Measurements from ENCODE around the gene ZC3H18. TPM values are rescaled to one million over a fixed set of nuclear protein-coding genes. Genes with fewer than 3 reads are reported as not detected.

ZC3H18 gene
- total RNA-seq, 1 donor from 2014 or later, result 31.0 TPM

- no peak for DNase-seq (ENCODE audit: extremely low read depth, low read depth, low spot score)
Observed at GRCh38 chr16:88578446-88579313, 8.5 kb downstream of the ZC3H18 start.

- DNase-seq (ENCODE audit: extremely low read depth, low read depth, low spot score), result no peak
Observed at GRCh38 chr16:88580371-88580770, 10.2 kb downstream of the ZC3H18 start.

- no peak for DNase-seq (ENCODE audit: extremely low read depth, low read depth, low spot score)
Observed at GRCh38 chr16:88581033-88581432, 10.8 kb downstream of the ZC3H18 start.

GRCh38 chr16:88582912-88583575, 12.8 kb downstream of the ZC3H18 start:
- no peak for DNase-seq (ENCODE audit: extremely low read depth, low read depth, low spot score)

DNA sequence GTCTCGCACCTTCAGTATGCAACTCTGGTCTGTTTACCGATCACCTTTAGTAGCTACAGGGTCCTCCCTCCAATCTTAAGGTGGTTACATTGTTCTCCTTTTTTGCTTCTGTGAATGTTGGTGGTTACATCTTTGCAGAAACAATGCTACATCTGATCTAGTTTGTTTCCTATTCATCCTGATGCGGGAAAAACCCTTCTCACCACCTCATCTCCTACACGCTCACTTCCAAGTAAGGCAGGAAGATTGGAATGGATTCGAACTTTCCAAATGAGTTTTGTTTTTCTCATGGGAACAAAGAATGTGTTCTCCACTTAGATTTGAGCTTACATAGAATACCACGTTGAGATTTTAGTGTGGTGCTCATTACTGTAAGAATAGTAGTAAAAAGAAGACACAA, 14.5 kb downstream of the ZC3H18 start:
- DNase-seq (ENCODE audit: extremely low read depth, low read depth, low spot score), result no peak

- DNase-seq (ENCODE audit: extremely low read depth, low read depth, low spot score), result no peak
Observed at GRCh38 chr16:88585269-88585668, 15.1 kb downstream of the ZC3H18 start.

DNA sequence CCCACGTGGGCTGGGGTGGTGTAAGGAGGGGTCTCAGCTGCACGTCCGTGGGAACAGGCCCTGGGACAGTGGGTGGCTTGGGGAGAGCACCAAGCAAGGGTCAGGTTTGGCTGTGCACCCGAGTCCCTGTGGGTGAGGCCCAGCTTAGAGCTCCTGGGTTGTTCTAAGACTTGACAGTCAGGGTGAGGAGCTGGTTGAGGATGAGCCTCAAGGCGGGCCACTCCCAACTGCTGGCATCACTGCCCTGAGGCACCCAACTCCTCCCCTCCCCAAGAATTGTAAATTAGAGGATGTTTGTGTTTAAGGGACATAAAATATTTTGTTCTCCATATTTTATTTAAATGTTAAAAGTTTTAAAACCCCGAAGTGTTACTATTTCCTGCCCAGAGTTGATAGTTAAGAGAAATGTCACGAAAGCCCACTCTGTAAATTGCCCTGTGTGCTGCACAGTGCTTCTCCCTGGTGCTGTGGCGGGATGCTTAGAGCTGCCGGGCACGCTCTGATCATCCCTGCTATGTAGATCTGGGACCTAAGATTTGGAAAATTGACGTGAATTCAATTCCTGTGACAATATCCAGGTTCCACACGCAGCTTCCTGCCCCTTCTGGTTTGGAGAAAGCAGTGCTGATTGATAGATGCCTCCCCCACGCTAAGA, 15.9 kb downstream of the ZC3H18 start:
- no peak for DNase-seq (ENCODE audit: extremely low read depth, low read depth, low spot score)

DNA sequence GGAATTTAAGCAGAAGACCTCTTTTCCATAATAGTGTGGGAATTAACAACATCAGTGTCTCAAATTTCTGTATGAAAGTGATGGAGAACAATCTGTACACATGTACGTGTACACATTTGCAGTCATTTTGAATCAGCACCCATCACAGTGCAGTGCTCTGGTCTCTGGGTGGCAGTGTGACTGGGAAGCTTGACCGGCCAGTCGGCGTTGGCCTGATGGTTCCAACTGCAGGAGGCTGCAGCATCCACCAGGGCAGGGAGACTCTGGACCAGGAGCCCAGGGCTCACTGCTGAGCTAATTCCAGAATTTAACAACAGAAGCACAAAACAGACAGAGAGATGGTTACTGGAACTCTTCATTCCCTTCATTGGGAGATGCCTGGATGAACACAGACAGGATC, 17.9 kb downstream of the ZC3H18 start:
- DNase-seq (ENCODE audit: extremely low read depth, low read depth, low spot score), result no peak

- no peak for DNase-seq (ENCODE audit: extremely low read depth, low read depth, low spot score)
Observed at GRCh38 chr16:88588754-88589153, 18.6 kb downstream of the ZC3H18 start.

GRCh38 chr16:88589441-88589840, 19.2 kb downstream of the ZC3H18 start:
- DNase-seq (ENCODE audit: extremely low read depth, low read depth, low spot score), result no peak

DNA sequence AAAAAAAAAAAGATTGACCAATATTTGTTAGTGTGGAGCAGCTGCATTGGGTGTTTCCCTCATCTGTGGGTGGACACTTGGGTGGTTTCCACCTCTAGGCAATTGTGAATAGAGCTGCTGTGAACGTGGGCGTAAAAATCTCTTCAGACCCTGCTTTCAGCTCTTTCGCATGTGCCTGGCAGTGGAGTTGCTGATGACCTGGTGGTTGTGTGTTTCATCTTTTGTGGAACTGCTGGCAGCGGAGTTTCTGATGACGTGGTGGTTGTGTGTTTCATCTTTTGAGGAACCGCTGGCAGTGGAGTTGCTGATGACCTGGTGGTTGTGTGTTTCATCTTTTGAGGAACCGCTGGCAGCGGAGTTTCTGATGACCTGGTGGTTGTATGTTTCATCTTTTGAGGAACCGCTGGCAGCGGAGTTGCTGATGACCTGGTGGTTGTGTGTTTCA, 21.4 kb downstream of the ZC3H18 start:
- DNase-seq (ENCODE audit: extremely low read depth, low read depth, low spot score), result no peak

GRCh38 chr16:88593061-88593460, 22.9 kb downstream of the ZC3H18 start:
- DNase-seq (ENCODE audit: extremely low read depth, low read depth, low spot score), result no peak

DNA sequence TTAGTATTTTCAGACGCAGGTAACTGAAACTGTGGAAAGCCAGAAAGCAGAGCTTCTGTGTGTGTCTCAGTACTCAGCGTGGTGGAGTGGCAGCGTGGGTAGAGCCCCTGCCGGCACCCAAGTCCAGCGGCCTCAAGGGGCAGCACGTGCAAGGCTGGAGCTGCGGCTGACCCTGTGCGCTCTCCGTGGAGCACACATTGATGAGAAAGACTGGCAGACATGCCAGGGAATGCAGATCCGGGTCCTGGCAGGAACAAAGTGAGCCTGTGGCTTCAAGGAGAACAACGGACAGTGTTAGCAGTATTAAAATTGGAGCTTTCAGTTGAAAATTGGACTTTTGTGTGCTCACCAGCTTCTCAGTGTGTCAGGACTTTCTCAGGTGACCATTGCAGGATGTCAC, 23.3 kb downstream of the ZC3H18 start:
- no peak for DNase-seq (ENCODE audit: extremely low read depth, low read depth, low spot score)

GRCh38 chr16:88593910-88594309, 23.7 kb downstream of the ZC3H18 start:
- DNase-seq (ENCODE audit: extremely low read depth, low read depth, low spot score), result no peak

DNA sequence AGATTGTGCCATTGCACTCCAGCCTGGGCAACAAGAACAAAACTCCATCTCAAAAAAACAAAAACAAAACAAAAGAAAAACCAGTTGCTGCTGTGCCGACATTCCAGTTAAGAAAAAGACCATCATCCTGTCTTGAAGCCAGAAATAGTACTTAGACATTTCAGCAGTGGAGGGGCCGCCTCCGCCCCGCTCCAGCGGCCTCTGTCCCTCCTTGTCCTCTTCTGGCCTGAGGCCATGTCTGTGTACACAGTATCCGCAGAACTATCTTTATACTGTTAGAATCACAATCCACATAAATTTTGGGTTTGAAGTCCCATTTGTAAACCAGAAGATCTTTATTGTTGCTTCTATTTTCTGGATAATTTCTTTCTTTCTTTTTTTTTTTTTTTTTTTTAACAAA, 24.9 kb downstream of the ZC3H18 start:
- DNase-seq (ENCODE audit: extremely low read depth, low read depth, low spot score), result no peak

DNA sequence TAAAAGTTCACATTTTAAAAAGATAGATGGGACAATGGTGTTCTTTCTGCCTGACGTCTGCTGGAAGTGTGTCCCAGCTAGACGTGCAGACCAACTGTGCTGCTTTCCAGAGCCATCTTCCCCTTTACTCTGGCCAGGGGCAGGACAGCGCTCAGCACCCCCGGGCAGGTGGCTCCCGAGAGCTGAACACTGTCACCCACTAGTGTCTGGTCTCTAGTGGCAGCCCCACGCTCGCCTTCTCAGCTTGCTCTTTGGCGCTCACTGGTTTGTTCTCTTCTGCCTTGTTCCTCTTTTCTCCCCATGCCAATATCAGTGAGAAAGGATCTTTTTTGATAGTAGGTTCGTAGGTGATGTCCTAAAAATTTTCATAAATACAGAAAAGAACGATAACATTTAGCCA, 25.7 kb downstream of the ZC3H18 start:
- DNase-seq (ENCODE audit: extremely low read depth, low read depth, low spot score), result no peak

DNA sequence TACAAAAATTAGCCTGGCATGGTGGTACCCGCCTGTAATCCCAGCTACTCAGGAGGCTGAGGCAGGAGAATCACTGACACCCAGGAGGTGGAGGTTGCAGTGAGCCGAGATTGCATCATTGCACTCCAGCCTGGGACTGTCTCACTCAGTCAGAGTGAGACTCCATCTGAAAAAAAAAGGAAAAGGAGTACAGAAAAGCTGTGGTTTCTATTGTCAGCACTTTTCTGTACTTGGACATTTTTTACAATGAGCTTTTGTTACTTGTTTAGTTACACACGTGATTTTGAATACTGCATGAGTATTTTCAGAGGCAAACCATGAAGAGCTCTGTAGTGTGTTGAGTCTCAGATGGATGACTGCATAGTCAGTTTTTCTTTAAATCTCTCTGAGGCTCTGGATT, 26.3 kb downstream of the ZC3H18 start:
- no peak for DNase-seq (ENCODE audit: extremely low read depth, low read depth, low spot score)

DNA sequence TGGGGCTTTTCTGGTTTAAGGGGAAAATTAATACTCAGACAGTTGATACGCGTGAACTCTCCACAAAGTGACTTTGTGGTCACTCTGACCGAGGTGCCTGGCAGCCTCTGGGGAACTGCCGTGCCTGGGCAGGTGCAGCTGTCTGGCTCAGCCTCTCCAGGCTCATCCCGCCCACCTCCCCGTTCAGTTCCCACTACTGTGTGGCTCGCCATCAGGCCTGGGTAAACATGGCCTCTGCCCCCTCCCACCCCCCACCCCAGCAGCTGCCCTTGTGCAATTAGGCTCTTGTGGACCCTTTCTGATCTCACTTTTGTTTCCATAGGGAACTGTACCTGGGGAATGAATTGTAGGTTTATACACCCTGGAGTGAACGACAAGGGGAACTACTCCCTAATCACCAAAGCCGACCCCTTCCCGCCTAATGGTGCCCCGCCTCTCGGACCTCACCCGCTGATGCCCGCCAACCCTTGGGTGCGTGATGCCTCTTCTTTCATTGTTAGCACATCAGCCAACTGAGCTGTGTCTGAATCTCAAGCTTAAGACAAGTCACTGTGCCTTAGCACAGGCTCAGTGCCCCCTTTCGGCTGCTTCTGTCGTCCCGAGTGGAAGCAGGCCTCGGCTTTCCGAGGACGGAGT, 27.8 kb downstream of the ZC3H18 start:
- DNase-seq (ENCODE audit: extremely low read depth, low read depth, low spot score), result no peak

GRCh38 chr16:88599092-88599733, 29.0 kb downstream of the ZC3H18 start:
- DNase-seq (ENCODE audit: extremely low read depth, low read depth, low spot score), result no peak

- DNase-seq (ENCODE audit: extremely low read depth, low read depth, low spot score), result no peak
Observed at GRCh38 chr16:88599825-88600538, 29.8 kb downstream of the ZC3H18 start.

Data from glomerular endothelial cell (primary cell).